Measurements from ENCODE around the gene NCS1. TPM values are rescaled to one million over a fixed set of nuclear protein-coding genes. Genes with fewer than 3 reads are reported as not detected.
A peak's percentile ranks its signal among the peaks of the same experiment; 100 is the strongest.

Gene NCS1
- total and polyA plus RNA-seq, 7 experiments from 2014 or later: 0.14 to 0.85 (median 0.22) TPM; not detected in 4

DNA sequence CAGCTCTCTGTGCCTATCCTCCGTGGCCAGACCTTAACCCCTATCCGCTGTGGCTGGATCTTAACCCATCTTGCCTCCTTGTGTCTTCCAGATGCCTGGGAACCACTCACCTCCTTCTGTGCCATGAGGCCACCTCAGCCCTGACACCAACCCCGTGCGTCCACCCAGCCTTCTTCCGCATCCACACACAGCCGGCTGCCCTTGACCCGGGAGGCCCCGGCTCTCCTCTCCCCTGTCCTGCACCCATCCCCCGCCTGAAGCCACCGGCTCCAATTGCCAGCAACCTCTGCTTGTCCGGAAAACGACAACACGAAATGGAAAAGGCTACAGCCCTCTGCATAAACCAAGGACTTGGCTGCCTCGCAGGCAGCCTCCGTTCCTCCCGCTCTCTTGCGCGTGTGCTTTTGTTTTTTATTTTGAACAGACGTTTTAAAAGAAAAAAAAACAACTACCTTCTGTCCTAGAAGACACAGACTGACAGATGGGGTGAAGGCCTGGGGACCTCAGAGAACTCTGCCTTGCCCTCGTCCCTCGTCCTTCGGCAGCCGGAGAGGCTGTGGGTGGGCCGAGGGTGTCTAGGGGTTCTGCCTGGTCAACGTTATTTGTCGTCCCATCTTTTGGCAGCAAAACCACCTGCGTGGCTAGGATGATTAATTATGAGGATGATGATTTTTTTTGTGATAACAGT, 60.8 kb downstream of the NCS1 start:
- Histone ChIP-seq H3K36me3 (ENCODE audit: control insufficient read depth in 2 of 3, insufficient read depth in 3 of 3, low read length in 3 of 3) (no peaks in the 10 kb centered on the region), H3K4me1 (ENCODE audit: control insufficient read depth in 2 of 2, insufficient read depth in 2 of 2, low read length in 2 of 2) (no peaks in the 10 kb centered on the region), H3K9me3 (ENCODE audit: control insufficient read depth in 2 of 3, low read length in 3 of 3) (peaks cover 0 to 4% (median 0%) of the 10 kb centered on the region in 3 experiments), H3K27ac (ENCODE audit: low read depth, low read length) (no peak overlapping the region), H3K27me3 (ENCODE audit: control insufficient read depth in 2 of 2, insufficient read depth in 2 of 2, low read length in 2 of 2) (no peaks in the 10 kb centered on the region), H3K4me3 (ENCODE audit: low read length) (no peak overlapping the region)
- peaks cover 0 to 8% (median 0%) of the 10 kb centered on the region in 11 donors for H3K9me3 Mint-ChIP-seq
- no peaks in the 10 kb centered on the region for H3K36me3 Mint-ChIP-seq
- H3K4me1 Mint-ChIP-seq: peaks cover 0 to 5% (median 3%) of the 10 kb centered on the region in 7 donors
- peak overlapping the region in 1 of 9 donors; percentile 23 for H3K27ac Mint-ChIP-seq
- ChIA-PET CTCF (no interaction called here), POLR2A (no interaction called here)
- no peak for ATAC-seq
- H3K27me3 Mint-ChIP-seq: peaks cover 0 to 2% (median 0%) of the 10 kb centered on the region in 5 donors
- intact Hi-C loops (cut with micrococcal nuclease): loop anchor here in 1 of 2 donors (10.0 kb wide), 1 partner anchor 398 kb away; the partner anchor contains the start of genes C9orf78 and USP20
- DNase-seq: no peak
- no peak overlapping the region for H3K4me3 Mint-ChIP-seq

- Mint-ChIP-seq H3K36me3 (no peaks in the 10 kb centered on the region), H3K4me3 (no peak overlapping the region), H3K4me1 (peaks cover 0 to 6% (median 3%) of the 10 kb centered on the region in 7 donors), H3K27ac (peak overlapping the region in 1 of 9 donors; percentile 23), H3K9me3 (peaks cover 0 to 5% (median 0%) of the 10 kb centered on the region in 11 donors), H3K27me3 (peaks cover 0 to 2% (median 0%) of the 10 kb centered on the region in 5 donors)
- no peaks in the 10 kb centered on the region for H3K27me3 ChIP-seq (ENCODE audit: control insufficient read depth in 2 of 2, insufficient read depth in 2 of 2, low read length in 2 of 2)
- H3K27ac ChIP-seq (ENCODE audit: low read depth, low read length): no peak overlapping the region
- no peaks in the 10 kb centered on the region for H3K4me1 ChIP-seq (ENCODE audit: control insufficient read depth in 2 of 2, insufficient read depth in 2 of 2, low read length in 2 of 2)
- CTCF ChIA-PET: no interaction called here
- H3K36me3 ChIP-seq (ENCODE audit: control insufficient read depth in 2 of 3, insufficient read depth in 3 of 3, low read length in 3 of 3): no peaks in the 10 kb centered on the region
- no peak for DNase-seq
- POLR2A ChIA-PET: no interaction called here
- H3K4me3 ChIP-seq (ENCODE audit: low read length): no peak overlapping the region
- no peaks in the 10 kb centered on the region for H3K9me3 ChIP-seq (ENCODE audit: control insufficient read depth in 2 of 3, low read length in 3 of 3)
- ATAC-seq: no peak
- intact Hi-C loops (cut with micrococcal nuclease): loop anchor here in 1 of 2 donors (10.0 kb wide), 1 partner anchor 399 kb away; the partner anchor contains the start of genes C9orf78 and USP20
Measured at GRCh38 chr9:130233587-130233945, 61.4 kb downstream of the NCS1 start.

GRCh38 chr9:130234340-130235260, 62.4 kb downstream of the NCS1 start:
- no peak overlapping the region for H3K27ac ChIP-seq (ENCODE audit: low read depth, low read length)
- intact Hi-C loops (cut with micrococcal nuclease): loop anchor here (5.0 to 10.0 kb wide), 3 partner anchors 347 to 1097 kb away; partner anchors contain the start of genes C9orf78 (in 1 of the 2) and USP20 (in 1 of the 2)
- no peak overlapping the region for H3K4me3 ChIP-seq (ENCODE audit: low read length)
- POLR2A ChIA-PET: no interaction called here
- H3K9me3 ChIP-seq (ENCODE audit: control insufficient read depth in 2 of 3, low read length in 3 of 3): no peaks in the 10 kb centered on the region
- Mint-ChIP-seq H3K36me3 (no peaks in the 10 kb centered on the region), H3K4me3 (no peak overlapping the region), H3K27ac (no peak overlapping the region), H3K27me3 (peaks cover 0 to 2% (median 0%) of the 10 kb centered on the region in 5 donors), H3K9me3 (peaks cover 0 to 3% (median 0%) of the 10 kb centered on the region in 11 donors), H3K4me1 (peaks cover 0 to 11% (median 3%) of the 10 kb centered on the region in 7 donors)
- DNase-seq (no peak), ATAC-seq (no peak)
- CTCF ChIA-PET: interaction anchor here (0.7 kb wide), 1 partner anchor 165 kb away, joined by 3 read pairs; no protein-coding TSS in a partner anchor
- H3K36me3 ChIP-seq (ENCODE audit: control insufficient read depth in 2 of 3, insufficient read depth in 3 of 3, low read length in 3 of 3): no peaks in the 10 kb centered on the region
- no peaks in the 10 kb centered on the region for H3K4me1 ChIP-seq (ENCODE audit: control insufficient read depth in 2 of 2, insufficient read depth in 2 of 2, low read length in 2 of 2)
- no peaks in the 10 kb centered on the region for H3K27me3 ChIP-seq (ENCODE audit: control insufficient read depth in 2 of 2, insufficient read depth in 2 of 2, low read length in 2 of 2)

- H3K9me3 ChIP-seq (ENCODE audit: control insufficient read depth in 2 of 3, low read length in 3 of 3): no peaks in the 10 kb centered on the region
- Mint-ChIP-seq H3K4me1 (peaks cover 0 to 22% (median 13%) of the 10 kb centered on the region in 7 donors), H3K27me3 (peaks cover 0 to 2% (median 0%) of the 10 kb centered on the region in 5 donors), H3K9me3 (no peaks in the 10 kb centered on the region), H3K4me3 (peak overlapping the region in 7 of 10 donors; percentile 24 to 75 (median 54)), H3K36me3 (no peaks in the 10 kb centered on the region), H3K27ac (peak overlapping the region in 1 of 9 donors; percentile 43)
- ATAC-seq (peak; percentile 79), DNase-seq (peak; percentile 41 to 79 (median 63))
- no peak overlapping the region for H3K27ac ChIP-seq (ENCODE audit: low read depth, low read length)
- no peak overlapping the region for H3K4me3 ChIP-seq (ENCODE audit: low read length)
- peaks cover 7 to 9% of the 10 kb centered on the region in 2 donors for H3K4me1 ChIP-seq (ENCODE audit: control insufficient read depth in 2 of 2, insufficient read depth in 2 of 2, low read length in 2 of 2)
- POLR2A ChIA-PET: interaction anchor here (0.7 to 1.0 kb wide), 3 partner anchors 108 to 129 kb away, joined by 3 to 4 read pairs (median 4); no protein-coding TSS in a partner anchor
- intact Hi-C loops (cut with micrococcal nuclease): loop anchor here (1.0 to 10.0 kb wide), 8 partner anchors 107 to 1098 kb away; partner anchors contain the start of genes C9orf78 (in 2 of the 2) and USP20 (in 2 of the 2)
- no peaks in the 10 kb centered on the region for H3K36me3 ChIP-seq (ENCODE audit: control insufficient read depth in 2 of 3, insufficient read depth in 3 of 3, low read length in 3 of 3)
- CTCF ChIA-PET: interaction anchor here (0.5 to 1.9 kb wide), 8 partner anchors 14 to 941 kb away, joined by 3 to 30 read pairs (median 3); no protein-coding TSS in a partner anchor
- H3K27me3 ChIP-seq (ENCODE audit: control insufficient read depth in 2 of 2, insufficient read depth in 2 of 2, low read length in 2 of 2): no peaks in the 10 kb centered on the region
Measured at GRCh38 chr9:130235558-130236435, 63.6 kb downstream of the NCS1 start.

DNA sequence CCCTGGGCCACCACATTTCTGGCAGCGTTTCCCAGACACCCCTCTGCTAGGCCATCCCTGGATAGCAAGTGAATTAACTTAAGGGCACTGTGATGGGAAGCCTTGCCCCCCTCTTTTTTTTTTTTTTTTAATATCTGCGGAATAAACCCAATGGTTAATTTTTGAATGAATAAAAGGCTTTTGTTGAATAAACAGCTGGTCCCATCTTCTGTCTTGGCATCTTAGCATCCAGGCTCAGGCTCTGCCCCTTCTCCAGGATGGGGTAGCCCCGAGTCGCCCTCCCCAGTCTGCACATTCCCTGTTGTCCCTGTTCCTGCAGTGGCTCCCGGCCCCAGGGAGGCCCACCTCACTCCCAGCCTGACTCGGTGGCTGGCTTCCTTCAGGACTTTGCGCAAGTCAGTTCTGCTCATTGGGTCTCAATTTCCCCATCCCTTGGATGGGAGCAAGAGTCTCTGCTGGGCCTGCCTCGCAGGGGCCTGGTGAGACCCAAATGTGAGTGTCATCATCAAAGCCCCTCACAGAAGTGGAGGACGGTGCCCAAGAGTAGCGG, 64.3 kb downstream of the NCS1 start:
- H3K36me3 Mint-ChIP-seq: no peaks in the 10 kb centered on the region
- no peak overlapping the region for H3K27ac ChIP-seq (ENCODE audit: low read depth, low read length)
- H3K36me3 ChIP-seq (ENCODE audit: control insufficient read depth in 2 of 3, insufficient read depth in 3 of 3, low read length in 3 of 3): no peaks in the 10 kb centered on the region
- H3K4me3 Mint-ChIP-seq: peak overlapping the region in 1 of 10 donors; percentile 36
- H3K4me1 Mint-ChIP-seq: peaks cover 0 to 26% (median 15%) of the 10 kb centered on the region in 7 donors
- H3K27ac Mint-ChIP-seq: no peak overlapping the region
- H3K27me3 Mint-ChIP-seq: peaks cover 0 to 2% (median 0%) of the 10 kb centered on the region in 5 donors
- no peak for DNase-seq
- H3K27me3 ChIP-seq (ENCODE audit: control insufficient read depth in 2 of 2, insufficient read depth in 2 of 2, low read length in 2 of 2): no peaks in the 10 kb centered on the region
- H3K4me1 ChIP-seq (ENCODE audit: control insufficient read depth in 2 of 2, insufficient read depth in 2 of 2, low read length in 2 of 2): peaks cover 7 to 11% of the 10 kb centered on the region in 2 donors
- ChIA-PET CTCF (interaction anchor here (0.6 to 1.9 kb wide), 6 partner anchors 13 to 129 kb away, joined by 3 to 30 read pairs (median 4); no protein-coding TSS in a partner anchor), POLR2A (interaction anchor here (0.7 to 1.0 kb wide), 3 partner anchors 108 to 129 kb away, joined by 3 to 4 read pairs (median 4); no protein-coding TSS in a partner anchor)
- no peaks in the 10 kb centered on the region for H3K9me3 ChIP-seq (ENCODE audit: control insufficient read depth in 2 of 3, low read length in 3 of 3)
- H3K9me3 Mint-ChIP-seq: no peaks in the 10 kb centered on the region
- intact Hi-C loops (cut with micrococcal nuclease): loop anchor here (1.0 to 10.0 kb wide), 8 partner anchors 108 to 1099 kb away; partner anchors contain the start of genes C9orf78 (in 2 of the 2) and USP20 (in 2 of the 2)
- no peak for ATAC-seq
- H3K4me3 ChIP-seq (ENCODE audit: low read length): no peak overlapping the region

All from naive thymus-derived CD4-positive, alpha-beta T cell (primary cell).